SKM-1 treated with dmso at 0.1 percent for 144 hours (cell line): ENCODE data around the gene LDB2.
A peak's percentile ranks its signal among the peaks of the same experiment; 100 is the strongest.

Experiments used
- DNase-seq: peaks from one replicate; lab custom pipeline; 2025; ENCODE audit not compliant: unreplicated experiment; lab: John Stamatoyannopoulos, UW

The LDB2 gene

GRCh38 chr4:16809064-16809463, 89.4 kb downstream of the LDB2 start:
- DNase-seq: no peak

GRCh38 chr4:16807355-16807754, 91.1 kb downstream of the LDB2 start:
- DNase-seq: no peak

GRCh38 chr4:16804581-16804980, 93.9 kb downstream of the LDB2 start:
- no peak for DNase-seq

- no peak for DNase-seq
Measured at GRCh38 chr4:16802044-16802443, 96.4 kb downstream of the LDB2 start.

GRCh38 chr4:16801356-16801755, 97.1 kb downstream of the LDB2 start:
- DNase-seq: no peak

DNA sequence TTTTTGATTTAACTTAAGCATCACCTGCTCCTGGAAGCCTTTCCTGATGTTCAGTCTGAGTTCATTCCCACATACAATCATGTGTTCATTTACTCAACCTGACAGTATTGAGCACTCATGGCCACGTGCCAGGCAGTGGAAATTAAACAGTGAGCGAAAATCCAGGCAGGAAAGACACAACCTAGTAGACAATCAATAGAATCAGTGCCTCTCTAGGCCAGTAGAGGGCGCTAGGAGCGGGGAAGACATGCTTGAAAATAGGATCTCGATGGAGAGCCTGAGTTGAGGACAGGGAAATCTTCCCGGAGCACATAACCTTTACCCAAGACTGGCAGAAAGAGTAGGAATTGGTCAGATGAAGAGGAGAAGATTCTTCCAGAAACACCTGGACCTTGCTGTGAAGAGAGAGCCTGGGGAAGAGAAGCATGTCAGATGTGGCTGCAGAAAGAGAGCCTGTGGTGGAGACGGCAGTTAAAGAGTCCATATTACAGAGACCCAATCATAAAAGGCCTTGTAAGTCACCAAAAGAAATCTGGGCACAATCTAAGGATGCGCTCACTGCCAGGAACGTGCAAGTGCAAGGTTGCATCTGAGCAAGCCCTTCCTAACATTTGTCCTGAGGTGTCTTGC, 103.5 kb downstream of the LDB2 start:
- DNase-seq: peak; percentile 31

DNA sequence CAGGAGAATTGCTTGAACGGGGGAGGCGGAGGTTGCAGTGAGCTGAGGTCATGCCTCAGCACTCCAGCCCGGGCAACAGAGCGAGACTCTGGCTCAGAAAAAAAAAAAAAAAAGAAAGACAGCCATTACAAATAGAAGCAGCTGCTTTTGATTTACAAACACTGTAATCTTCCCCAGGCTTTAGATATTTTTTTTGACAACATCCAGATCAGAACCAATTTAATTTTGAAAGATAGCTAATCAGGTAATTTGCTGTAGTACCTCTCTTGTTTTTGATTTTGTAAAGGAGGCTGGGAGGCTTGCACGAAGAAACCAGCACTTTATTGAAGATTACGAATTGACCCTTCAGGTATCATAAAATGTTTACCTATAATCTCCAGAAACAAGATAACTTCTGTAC, 107.0 kb downstream of the LDB2 start:
- no peak for DNase-seq

GRCh38 chr4:16790508-16790907, 107.9 kb downstream of the LDB2 start:
- DNase-seq: no peak

- DNase-seq: no peak
Measured at GRCh38 chr4:16788868-16789267, 109.6 kb downstream of the LDB2 start.

- no peak for DNase-seq
Measured at GRCh38 chr4:16785793-16786527, 112.5 kb downstream of the LDB2 start.

DNA sequence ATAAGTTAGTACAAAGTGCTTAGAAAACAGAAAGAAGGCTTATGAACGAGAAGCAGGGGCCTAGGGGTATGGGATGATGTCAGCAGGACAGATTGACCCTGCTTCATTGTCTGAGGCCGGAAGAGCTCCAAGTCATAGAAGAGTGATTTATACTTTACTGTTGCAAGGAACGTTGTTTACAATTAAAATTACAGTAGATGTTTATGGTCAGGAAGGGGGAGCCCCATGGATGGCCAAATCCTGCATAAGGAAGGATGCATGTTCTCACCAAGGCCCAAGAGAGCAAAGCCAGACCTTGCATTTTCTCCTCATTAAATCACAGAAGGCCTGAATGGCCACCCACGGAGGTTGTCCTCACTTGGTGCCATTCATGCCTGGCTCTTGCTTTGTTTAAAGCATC, 115.3 kb downstream of the LDB2 start:
- DNase-seq: no peak

DNA sequence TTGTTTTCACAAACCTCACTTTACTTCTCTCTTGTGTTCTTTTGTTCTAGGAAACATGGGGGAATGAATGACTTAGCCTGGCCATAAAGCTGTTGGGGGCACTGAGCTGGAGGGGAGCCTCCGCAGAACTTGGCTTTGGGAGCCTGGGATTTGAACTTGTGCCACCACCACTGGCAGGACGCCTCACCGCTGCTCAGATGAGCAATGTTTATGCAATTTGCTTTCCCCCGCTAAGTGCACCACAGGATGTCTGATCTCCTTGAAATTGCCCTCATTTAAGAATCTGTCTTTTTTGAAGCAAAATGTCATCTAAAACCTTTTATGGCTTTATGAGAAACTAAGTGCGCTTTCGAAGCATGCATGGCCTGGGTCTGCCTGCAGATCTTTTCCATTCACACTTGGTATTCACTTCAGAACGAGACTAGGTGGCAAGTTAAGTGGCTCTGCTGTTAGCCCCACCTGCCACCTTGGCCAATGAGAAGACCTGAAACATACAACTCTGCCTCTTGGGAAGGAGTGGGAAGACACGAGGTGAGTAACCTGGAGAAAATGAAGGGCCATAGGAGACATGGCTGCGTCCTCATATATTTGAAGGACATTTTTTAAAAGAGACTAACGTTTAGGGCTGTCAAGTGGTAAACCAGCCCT, 119.3 kb downstream of the LDB2 start:
- no peak for DNase-seq

DNA sequence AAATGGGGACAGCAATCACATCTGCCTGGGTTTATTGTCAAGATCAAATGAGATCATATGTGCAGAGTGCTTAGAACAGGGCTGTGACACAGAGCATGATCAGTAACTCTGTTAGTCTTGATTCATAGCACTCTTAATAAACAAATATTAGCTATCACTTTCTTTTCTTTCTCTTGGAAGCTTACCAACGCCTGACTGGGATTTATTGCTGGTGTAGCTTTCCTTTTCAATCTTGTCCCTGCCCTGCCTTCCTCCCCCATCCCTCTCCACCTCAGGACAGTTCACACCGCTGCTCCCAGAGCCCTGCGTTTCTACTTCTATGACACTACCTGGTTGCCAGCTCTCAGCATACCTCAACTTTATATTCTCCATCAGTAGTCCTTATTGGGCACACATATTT, 120.7 kb downstream of the LDB2 start:
- no peak for DNase-seq

- no peak for DNase-seq
Measured at GRCh38 chr4:16775411-16776154, 122.9 kb downstream of the LDB2 start.

GRCh38 chr4:16772366-16772850, 126.0 kb downstream of the LDB2 start:
- DNase-seq: no peak

GRCh38 chr4:16770710-16771285, 127.6 kb downstream of the LDB2 start:
- no peak for DNase-seq

DNA sequence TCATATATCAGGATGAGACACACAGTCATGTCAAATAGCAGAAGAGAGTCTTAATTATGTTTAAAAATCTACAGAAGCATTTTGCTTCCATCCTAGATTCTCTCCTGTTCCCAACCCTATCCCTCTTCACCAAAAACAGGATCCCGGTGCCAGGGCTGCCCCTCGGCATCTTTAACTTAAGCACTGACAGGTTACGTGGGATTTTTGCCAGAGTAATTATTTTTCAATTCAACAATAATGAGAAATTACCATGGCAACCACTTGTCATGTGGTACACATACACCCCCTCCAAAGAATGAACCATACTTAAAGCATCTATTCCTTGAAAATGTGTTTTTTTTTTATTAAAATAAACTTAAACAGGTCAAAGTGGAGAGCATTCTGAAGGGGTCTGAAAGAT, 130.6 kb downstream of the LDB2 start:
- no peak for DNase-seq

DNA sequence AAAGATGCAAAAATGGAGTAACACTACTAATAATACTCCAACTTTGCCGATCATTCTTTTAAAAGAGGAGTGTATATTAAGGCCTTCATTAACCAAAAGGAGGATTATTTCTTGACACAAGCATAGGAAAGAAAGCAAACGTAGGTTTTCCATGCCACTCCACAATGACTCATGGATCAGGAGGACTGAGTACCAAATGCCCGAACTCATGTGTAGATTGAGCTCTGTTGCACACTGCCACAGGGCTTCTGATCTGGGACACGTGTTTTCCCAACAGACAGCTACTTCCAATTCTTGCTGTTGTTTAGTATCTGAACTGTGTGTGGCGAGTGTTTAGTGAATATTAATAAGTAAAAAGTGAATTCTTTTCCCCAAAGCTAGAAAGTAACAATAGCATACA, 131.2 kb downstream of the LDB2 start:
- no peak for DNase-seq

DNA sequence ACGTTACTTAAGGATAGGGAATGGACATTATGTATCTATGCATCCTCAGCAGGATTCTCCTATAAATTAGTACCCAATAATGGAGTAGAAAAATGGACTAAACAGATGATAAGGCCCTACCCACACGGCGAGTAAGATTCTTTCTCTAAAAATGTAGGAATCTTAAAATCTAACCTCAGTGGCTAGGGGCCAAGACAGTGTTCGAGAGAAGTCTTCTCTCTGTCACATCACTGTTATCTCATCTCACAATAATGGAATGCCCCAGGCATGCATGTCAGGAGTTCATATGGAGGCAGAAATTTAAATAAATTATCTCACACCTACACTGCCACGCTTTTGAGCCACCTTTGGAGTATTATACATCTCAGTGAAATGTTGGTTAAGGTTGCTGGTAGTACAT, 132.9 kb downstream of the LDB2 start:
- no peak for DNase-seq

GRCh38 chr4:16764622-16765021, 133.8 kb downstream of the LDB2 start:
- DNase-seq: no peak
